Measurements from ENCODE around the gene FAM107B. TPM values are rescaled to one million over a fixed set of nuclear protein-coding genes. Genes with fewer than 3 reads are reported as not detected.

FAM107B gene
- total and polyA plus RNA-seq, 2 experiments from 2014 or later: 11.0 to 17.6 TPM

DNA sequence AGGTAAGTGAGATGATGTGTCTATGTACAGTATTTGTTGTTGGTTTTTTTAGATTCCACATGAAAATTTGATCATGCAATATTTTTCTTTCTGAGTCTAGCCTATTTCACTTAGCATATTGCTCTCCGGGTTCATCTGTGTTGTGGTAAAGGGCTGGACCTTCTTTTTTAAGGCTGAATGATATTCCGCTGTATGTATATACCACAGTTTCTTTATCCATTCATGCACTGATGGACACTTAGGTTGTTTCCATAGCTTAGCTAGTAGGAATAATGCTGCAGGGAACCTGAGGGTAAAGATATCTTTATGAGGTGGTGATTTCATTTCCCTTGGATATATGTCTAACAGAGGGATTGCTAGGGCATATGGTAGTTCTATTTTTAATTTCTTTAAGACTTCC lies 80.8 kb downstream of the FAM107B start:
- TF ChIP-seq NANOG (IDR thresholded peaks at IDR 0.05; ENCODE audit: borderline replicate concordance) (no peak), POLR2AphosphoS5 (IDR thresholded peaks at IDR 0.05; ENCODE audit: low read depth) (no peak), ZNF114 (CRISPR knock-in tag; IDR thresholded peaks at IDR 0.05) (no peak), EZH2 (IDR thresholded peaks at IDR 0.05; ENCODE audit: low read depth, unreplicated experiment) (no peak), ZNF331 (CRISPR knock-in tag; IDR thresholded peaks at IDR 0.05; ENCODE audit: low read depth) (no peak), JUNB (IDR thresholded peaks at IDR 0.05; ENCODE audit: unreplicated experiment) (no peak)
- TF ChIP-seq, protein P1, sequence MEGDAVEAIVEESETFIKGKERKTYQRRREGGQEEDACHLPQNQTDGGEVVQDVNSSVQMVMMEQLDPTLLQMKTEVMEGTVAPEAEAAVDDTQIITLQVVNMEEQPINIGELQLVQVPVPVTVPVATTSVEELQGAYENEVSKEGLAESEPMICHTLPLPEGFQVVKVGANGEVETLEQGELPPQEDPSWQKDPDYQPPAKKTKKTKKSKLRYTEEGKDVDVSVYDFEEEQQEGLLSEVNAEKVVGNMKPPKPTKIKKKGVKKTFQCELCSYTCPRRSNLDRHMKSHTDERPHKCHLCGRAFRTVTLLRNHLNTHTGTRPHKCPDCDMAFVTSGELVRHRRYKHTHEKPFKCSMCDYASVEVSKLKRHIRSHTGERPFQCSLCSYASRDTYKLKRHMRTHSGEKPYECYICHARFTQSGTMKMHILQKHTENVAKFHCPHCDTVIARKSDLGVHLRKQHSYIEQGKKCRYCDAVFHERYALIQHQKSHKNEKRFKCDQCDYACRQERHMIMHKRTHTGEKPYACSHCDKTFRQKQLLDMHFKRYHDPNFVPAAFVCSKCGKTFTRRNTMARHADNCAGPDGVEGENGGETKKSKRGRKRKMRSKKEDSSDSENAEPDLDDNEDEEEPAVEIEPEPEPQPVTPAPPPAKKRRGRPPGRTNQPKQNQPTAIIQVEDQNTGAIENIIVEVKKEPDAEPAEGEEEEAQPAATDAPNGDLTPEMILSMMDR (conservative IDR thresholded peaks at IDR 0.05; ENCODE audit: low read depth in 2 of 2): no peak
- TF ChIP-seq, protein P2, sequence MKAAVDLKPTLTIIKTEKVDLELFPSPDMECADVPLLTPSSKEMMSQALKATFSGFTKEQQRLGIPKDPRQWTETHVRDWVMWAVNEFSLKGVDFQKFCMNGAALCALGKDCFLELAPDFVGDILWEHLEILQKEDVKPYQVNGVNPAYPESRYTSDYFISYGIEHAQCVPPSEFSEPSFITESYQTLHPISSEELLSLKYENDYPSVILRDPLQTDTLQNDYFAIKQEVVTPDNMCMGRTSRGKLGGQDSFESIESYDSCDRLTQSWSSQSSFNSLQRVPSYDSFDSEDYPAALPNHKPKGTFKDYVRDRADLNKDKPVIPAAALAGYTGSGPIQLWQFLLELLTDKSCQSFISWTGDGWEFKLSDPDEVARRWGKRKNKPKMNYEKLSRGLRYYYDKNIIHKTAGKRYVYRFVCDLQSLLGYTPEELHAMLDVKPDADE (IDR thresholded peaks at IDR 0.05): no peak
- H3K4me2 ChIP-seq: no peak overlapping the region
- ATAC-seq (no peak), DNase-seq (ENCODE audit: low spot score) (no peak)
- Mint-ChIP-seq H3K27me3 (ENCODE audit: insufficient read depth, low read depth, poor library complexity) (peaks cover 5% of the 10 kb centered on the region), H3K4me3 (no peak overlapping the region), H3K36me3 (ENCODE audit: low read depth) (no peaks in the 10 kb centered on the region), H3K9me3 (no peaks in the 10 kb centered on the region), H3K27ac (no peak overlapping the region), H3K4me1 (peaks cover 12% of the 10 kb centered on the region)
- no peaks in the 10 kb centered on the region for H4K20me1 ChIP-seq (replicated peaks; ENCODE audit: insufficient read depth)
- no peaks in the 10 kb centered on the region for H3K9me2 ChIP-seq (ENCODE audit: insufficient read depth)
- no peak overlapping the region for H3K4me3 ChIP-seq
- no peak overlapping the region for H3K27ac ChIP-seq (ENCODE audit: low read depth)
- no peaks in the 10 kb centered on the region for H3F3A ChIP-seq (replicated peaks; ENCODE audit: low read depth)
- H3K36me3 ChIP-seq (ENCODE audit: insufficient read depth): no peaks in the 10 kb centered on the region
- no peaks in the 10 kb centered on the region for H3K79me2 ChIP-seq (replicated peaks; ENCODE audit: insufficient read depth)
- no peaks in the 10 kb centered on the region for H3K27me3 ChIP-seq (ENCODE audit: insufficient read depth)
- H2AFZ ChIP-seq: no peak overlapping the region
- no peaks in the 10 kb centered on the region; the same call in 1 of the 2 replicates for H3K4me1 ChIP-seq (ENCODE audit: insufficient read depth)

DNA sequence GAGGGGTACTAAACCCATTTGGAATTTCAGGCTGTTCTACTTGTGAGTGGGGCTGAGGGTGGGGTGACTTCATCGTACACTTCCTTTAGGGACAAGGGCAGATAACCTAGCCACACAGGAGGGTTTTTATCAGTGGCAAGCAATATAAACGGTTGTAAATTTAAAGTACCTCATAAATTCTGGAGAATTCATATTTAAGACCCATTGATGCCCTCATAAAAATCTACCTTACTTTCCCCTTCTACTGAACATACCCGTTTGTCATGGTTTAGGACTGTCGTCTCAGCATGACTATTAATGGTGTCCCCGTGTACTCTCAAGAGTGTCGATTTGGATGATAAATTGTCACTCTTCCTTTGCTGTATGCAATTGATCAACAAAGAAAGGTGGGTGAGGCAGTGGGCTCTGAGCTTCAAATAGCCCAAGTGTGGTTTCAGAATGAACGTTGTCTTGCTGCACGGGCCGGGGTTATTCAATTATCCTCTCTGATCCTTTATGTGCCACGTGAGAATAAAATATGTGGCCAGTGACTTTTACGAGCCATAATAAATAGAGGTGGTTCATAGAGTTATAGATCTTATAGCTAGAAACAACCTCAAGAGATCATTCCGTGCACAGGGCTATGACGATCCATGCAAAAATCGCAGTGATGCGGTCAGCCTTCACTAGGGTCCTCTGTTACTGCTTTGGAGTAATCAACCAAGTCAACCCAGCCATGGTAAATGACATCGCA lies 82.2 kb downstream of the FAM107B start:
- Histone ChIP-seq H4K20me1 (replicated peaks; ENCODE audit: insufficient read depth) (no peaks in the 10 kb centered on the region), H3K27ac (ENCODE audit: low read depth) (no peak overlapping the region), H3K79me2 (replicated peaks; ENCODE audit: insufficient read depth) (no peaks in the 10 kb centered on the region), H3K4me1 (ENCODE audit: insufficient read depth) (no peaks in the 10 kb centered on the region), H3K4me3 (no peak overlapping the region), H2AFZ (no peak overlapping the region), H3K9me2 (ENCODE audit: insufficient read depth) (no peaks in the 10 kb centered on the region), H3K27me3 (ENCODE audit: insufficient read depth) (no peaks in the 10 kb centered on the region), H3K36me3 (ENCODE audit: insufficient read depth) (no peaks in the 10 kb centered on the region), H3F3A (replicated peaks; ENCODE audit: low read depth) (no peaks in the 10 kb centered on the region), H3K4me2 (no peak overlapping the region)
- H3K4me1 Mint-ChIP-seq: peaks cover 6% of the 10 kb centered on the region; the same call in 1 of the 3 replicates
- TF ChIP-seq EZH2 (IDR thresholded peaks at IDR 0.05; ENCODE audit: low read depth, unreplicated experiment) (no peak), CREB1 (CRISPR knock-in tag; IDR thresholded peaks at IDR 0.05; ENCODE audit: low read depth) (no peak)
- TF ChIP-seq, protein P2 (IDR thresholded peaks at IDR 0.05): no peak
- no peaks in the 10 kb centered on the region for H3K36me3 Mint-ChIP-seq (ENCODE audit: low read depth)
- ATAC-seq: no peak
- no peak overlapping the region for H3K27ac Mint-ChIP-seq
- no peak overlapping the region for H3K4me3 Mint-ChIP-seq
- peaks cover 5% of the 10 kb centered on the region for H3K27me3 Mint-ChIP-seq (ENCODE audit: insufficient read depth, low read depth, poor library complexity)
- DNase-seq (ENCODE audit: low spot score): no peak
- no peaks in the 10 kb centered on the region for H3K9me3 Mint-ChIP-seq

All from GM23338 (cell line).